GM04504 (cell line): ENCODE results near the gene CTSZ.
A peak's percentile ranks its signal among the peaks of the same experiment; 100 is the strongest.
"Not testable (repeated sequence)": the region's sequence is repeated elsewhere in the genome, so short reads cannot be mapped to it uniquely, and the experiment has no call there.

Experiments used
- DNase-seq: peaks from one replicate; pipeline ENCODE4 v3.0.0-alpha.2; 2012; ENCODE audit warnings: low read depth

CTSZ gene

GRCh38 chr20:58996226-58996611 is 10.8 kb downstream of the CTSZ start:
- DNase-seq, result no peak

- no peak for DNase-seq
Observed at GRCh38 chr20:58995461-58996225, 11.4 kb downstream of the CTSZ start.

- no peak for DNase-seq
Observed at GRCh38 chr20:58994390-58995159, 12.5 kb downstream of the CTSZ start.

GRCh38 chr20:58993332-58994248 is 13.5 kb downstream of the CTSZ start:
- no peak for DNase-seq

GRCh38 chr20:58992911-58993310 is 14.1 kb downstream of the CTSZ start:
- DNase-seq, result no peak

- no peak for DNase-seq
Observed at GRCh38 chr20:58991715-58992114, 15.3 kb downstream of the CTSZ start.

- DNase-seq, result no peak
Observed at GRCh38 chr20:58990651-58991445, 16.2 kb downstream of the CTSZ start.

GRCh38 chr20:58989196-58989595 is 17.9 kb downstream of the CTSZ start:
- DNase-seq, result no peak

GRCh38 chr20:58988565-58988882 is 18.5 kb downstream of the CTSZ start:
- no peak for DNase-seq

- DNase-seq, result no peak
Observed at GRCh38 chr20:58987790-58988564, 19.1 kb downstream of the CTSZ start.

GRCh38 chr20:58986968-58987517 is 20.0 kb downstream of the CTSZ start:
- no peak for DNase-seq

GRCh38 chr20:58986286-58986967 is 20.6 kb downstream of the CTSZ start:
- DNase-seq, result no peak

- DNase-seq, result no peak
Observed at GRCh38 chr20:58985656-58986055, 21.4 kb downstream of the CTSZ start.

- DNase-seq, result no peak
Observed at GRCh38 chr20:58984691-58985090, 22.4 kb downstream of the CTSZ start.

GRCh38 chr20:58983115-58983468 is 24.0 kb downstream of the CTSZ start:
- DNase-seq, result not testable (repeated sequence)

- no peak for DNase-seq
Observed at GRCh38 chr20:58982406-58983114, 24.5 kb downstream of the CTSZ start.

- no peak for DNase-seq
Observed at GRCh38 chr20:58981628-58982364, 25.3 kb downstream of the CTSZ start.

- DNase-seq, result peak; percentile 64
Observed at GRCh38 chr20:58980711-58981627, 26.1 kb downstream of the CTSZ start, which contains the start of gene NELFCD. TSS of gene NELFCD (plus strand) at chr20:58981256. CDS start at chr20:58981310, 54 bp downstream.
